Measurements from ENCODE around the gene ITCH.
"Not testable (repeated sequence)": the region's sequence is repeated elsewhere in the genome, so short reads cannot be mapped to it uniquely, and the experiment has no call there.

The ITCH gene

GRCh38 chr20:34334654-34335407, 28.2 kb upstream of the ITCH start:
- TF ChIP-seq, protein P1, sequence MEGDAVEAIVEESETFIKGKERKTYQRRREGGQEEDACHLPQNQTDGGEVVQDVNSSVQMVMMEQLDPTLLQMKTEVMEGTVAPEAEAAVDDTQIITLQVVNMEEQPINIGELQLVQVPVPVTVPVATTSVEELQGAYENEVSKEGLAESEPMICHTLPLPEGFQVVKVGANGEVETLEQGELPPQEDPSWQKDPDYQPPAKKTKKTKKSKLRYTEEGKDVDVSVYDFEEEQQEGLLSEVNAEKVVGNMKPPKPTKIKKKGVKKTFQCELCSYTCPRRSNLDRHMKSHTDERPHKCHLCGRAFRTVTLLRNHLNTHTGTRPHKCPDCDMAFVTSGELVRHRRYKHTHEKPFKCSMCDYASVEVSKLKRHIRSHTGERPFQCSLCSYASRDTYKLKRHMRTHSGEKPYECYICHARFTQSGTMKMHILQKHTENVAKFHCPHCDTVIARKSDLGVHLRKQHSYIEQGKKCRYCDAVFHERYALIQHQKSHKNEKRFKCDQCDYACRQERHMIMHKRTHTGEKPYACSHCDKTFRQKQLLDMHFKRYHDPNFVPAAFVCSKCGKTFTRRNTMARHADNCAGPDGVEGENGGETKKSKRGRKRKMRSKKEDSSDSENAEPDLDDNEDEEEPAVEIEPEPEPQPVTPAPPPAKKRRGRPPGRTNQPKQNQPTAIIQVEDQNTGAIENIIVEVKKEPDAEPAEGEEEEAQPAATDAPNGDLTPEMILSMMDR (IDR thresholded peaks at IDR 0.05; ENCODE audit: low read depth, low read length): no peak
- DNase-seq (ENCODE audit: extremely low read depth, low read depth): no peak

- TF ChIP-seq, protein P1 (IDR thresholded peaks at IDR 0.05; ENCODE audit: low read depth, low read length): no peak
- no peak for DNase-seq (ENCODE audit: extremely low read depth, low read depth)
These were observed 25.5 kb upstream of the ITCH start for GRCh38 chr20:34337544-34337943.

- TF ChIP-seq, protein P1 (IDR thresholded peaks at IDR 0.05; ENCODE audit: low read depth, low read length): no peak
- no peak for DNase-seq (ENCODE audit: extremely low read depth, low read depth)
These were observed 24.9 kb upstream of the ITCH start for GRCh38 chr20:34337982-34338726.

DNA sequence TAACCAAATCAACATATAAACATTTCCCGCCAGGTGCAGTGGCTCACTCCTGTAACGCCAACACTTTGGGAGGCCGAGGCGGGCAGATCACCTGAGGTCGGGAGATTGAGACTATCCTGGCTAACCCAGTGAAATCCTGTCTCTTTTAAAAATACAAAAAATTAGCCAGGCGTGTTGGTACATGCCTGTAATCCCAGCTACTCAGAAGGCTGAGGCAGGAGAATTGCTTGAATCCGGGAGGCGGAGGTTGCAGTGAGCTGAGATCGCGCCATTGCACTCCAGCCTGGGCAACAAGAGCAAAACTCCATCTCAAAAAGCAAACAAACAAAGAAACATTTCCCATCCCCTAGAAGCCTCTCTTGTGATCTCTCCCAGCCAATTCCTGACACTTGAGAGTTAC, 22.3 kb upstream of the ITCH start:
- DNase-seq (ENCODE audit: extremely low read depth, low read depth): not testable (repeated sequence)

- DNase-seq (ENCODE audit: extremely low read depth, low read depth): not testable (repeated sequence)
These were observed 21.9 kb upstream of the ITCH start for GRCh38 chr20:34341199-34341598.

DNA sequence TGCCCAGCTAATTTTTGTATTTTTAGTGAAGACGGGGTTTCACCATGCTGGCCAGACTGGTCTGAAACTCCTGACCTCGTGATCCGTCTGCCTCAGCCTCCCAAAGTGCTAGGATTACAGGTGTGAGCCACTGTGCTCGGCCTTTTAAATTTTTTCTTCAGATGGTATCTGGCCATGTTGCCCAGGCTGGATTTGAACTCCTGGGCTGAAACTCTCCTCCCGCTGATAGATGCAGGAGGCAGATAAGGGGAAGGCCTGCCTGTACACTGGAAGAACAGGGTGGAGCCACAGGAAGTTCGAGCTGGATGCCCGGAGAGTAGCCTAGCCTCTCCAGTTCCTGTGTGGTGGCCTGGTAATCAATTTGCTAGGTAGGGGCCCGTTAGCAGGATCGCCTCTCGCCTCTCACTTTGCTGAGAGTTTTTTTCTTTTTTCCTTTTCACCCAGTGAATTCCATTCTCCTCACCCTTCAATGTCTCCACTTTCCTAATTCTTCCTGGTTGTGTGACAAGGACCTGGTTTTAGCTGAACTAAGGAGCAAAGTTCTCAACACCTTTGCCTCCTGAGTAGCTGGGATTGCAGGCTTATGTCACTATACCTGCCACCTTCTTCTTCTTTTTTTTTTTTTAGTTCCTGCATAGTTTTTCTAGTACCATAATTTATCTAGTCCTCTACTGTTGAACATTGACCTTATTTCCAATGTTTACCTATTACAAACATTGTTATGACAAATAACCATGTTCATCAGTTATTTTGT, 19.4 kb upstream of the ITCH start:
- TF ChIP-seq, protein P1 (IDR thresholded peaks at IDR 0.05; ENCODE audit: low read depth, low read length): no peak

GRCh38 chr20:34344238-34344637, 18.8 kb upstream of the ITCH start:
- no peak for DNase-seq (ENCODE audit: extremely low read depth, low read depth)
- TF ChIP-seq, protein P1 (IDR thresholded peaks at IDR 0.05; ENCODE audit: low read depth, low read length): no peak

More for the DNA sequence above, 19.4 kb upstream of the ITCH start:
- no peak for DNase-seq (ENCODE audit: extremely low read depth, low read depth)

DNA sequence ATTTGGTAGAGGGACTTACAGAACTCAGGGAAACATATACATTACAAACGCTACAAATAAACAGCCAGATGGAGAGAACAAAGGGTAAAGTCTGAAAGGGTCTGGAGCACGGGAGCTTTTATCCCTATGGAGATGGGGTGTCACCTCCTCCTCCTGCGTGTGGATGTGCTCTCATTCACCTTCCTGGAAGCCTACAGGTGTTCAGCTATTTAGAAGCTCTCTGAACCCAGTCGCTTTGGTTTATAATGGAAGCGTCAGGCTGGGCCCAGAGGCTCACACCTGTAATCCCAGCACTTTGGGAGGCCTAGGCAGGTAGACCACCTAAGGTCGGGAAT, 17.7 kb upstream of the ITCH start:
- TF ChIP-seq, protein P1 (IDR thresholded peaks at IDR 0.05; ENCODE audit: low read depth, low read length): no peak
- DNase-seq (ENCODE audit: extremely low read depth, low read depth): no peak

- not testable (repeated sequence) for DNase-seq (ENCODE audit: extremely low read depth, low read depth)
These were observed 17.1 kb upstream of the ITCH start for GRCh38 chr20:34345839-34346532.

GRCh38 chr20:34346533-34346865, 16.6 kb upstream of the ITCH start:
- DNase-seq (ENCODE audit: extremely low read depth, low read depth): not testable (repeated sequence)

All from AG09319 (cell line).